MG63 (cell line): ENCODE measurements around the gene GNAO1. TPM values are rescaled to one million over a fixed set of nuclear protein-coding genes. Genes with fewer than 3 reads are reported as not detected.

Source experiments
- DNase-seq: peaks from one replicate; pipeline ENCODE4 v3.0.0-alpha.2; 2020
- H3K27me3 ChIP-seq: fragments of 250-450 bp; sonication (Bioruptor Pico); 2 replicates; pipeline ENCODE4 v1.5.1; 2020; ENCODE audit warnings: mild to moderate bottlenecking, moderate library complexity
- H3K36me3 ChIP-seq: fragments of 250-450 bp; sonication (Bioruptor Pico); 2 replicates; pipeline ENCODE4 v1.5.1; 2020; ENCODE audit warnings: mild to moderate bottlenecking, moderate library complexity
- H3K4me3 ChIP-seq: fragments of 250-450 bp; sonication (Bioruptor Pico); 2 replicates; pipeline ENCODE4 v1.5.1; 2020; ENCODE audit warnings: mild to moderate bottlenecking, moderate library complexity
- H3K9me3 ChIP-seq: fragments of 250-450 bp; sonication (Bioruptor Pico); 2 replicates; pipeline ENCODE4 v1.5.1; 2020; ENCODE audit warnings: mild to moderate bottlenecking, moderate library complexity
- total RNA-seq: library from RNA; depleted of rRNA; stranded (reverse); fragments of >200 nt; shearing (Covaris generic); gene quantifications from 2 replicates; pipeline ENCODE4 v1.2.3, GENCODE V29; 2014; ENCODE audit warnings: low replicate concordance

GNAO1 gene
- total RNA-seq, 1 experiment from 2014 or later, result 0.92 TPM

GRCh38 chr16:56193951-56194726 is 2.9 kb downstream of the GNAO1 start:
- Histone ChIP-seq H3K4me3 (no peak overlapping the region), H3K36me3 (no peaks in the 10 kb centered on the region), H3K27me3 (peaks cover 52% of the 10 kb centered on the region), H3K9me3 (no peaks in the 10 kb centered on the region; the same call in 1 of the 2 replicates)
- DNase-seq, result peak; percentile 87

GRCh38 chr16:56195151-56195550 is 3.9 kb downstream of the GNAO1 start:
- H3K4me3 ChIP-seq, result no peak overlapping the region
- H3K9me3 ChIP-seq, result no peaks in the 10 kb centered on the region; the same call in 1 of the 2 replicates
- peak; percentile 67 for DNase-seq
- no peaks in the 10 kb centered on the region for H3K36me3 ChIP-seq
- peaks cover 42% of the 10 kb centered on the region for H3K27me3 ChIP-seq

DNA sequence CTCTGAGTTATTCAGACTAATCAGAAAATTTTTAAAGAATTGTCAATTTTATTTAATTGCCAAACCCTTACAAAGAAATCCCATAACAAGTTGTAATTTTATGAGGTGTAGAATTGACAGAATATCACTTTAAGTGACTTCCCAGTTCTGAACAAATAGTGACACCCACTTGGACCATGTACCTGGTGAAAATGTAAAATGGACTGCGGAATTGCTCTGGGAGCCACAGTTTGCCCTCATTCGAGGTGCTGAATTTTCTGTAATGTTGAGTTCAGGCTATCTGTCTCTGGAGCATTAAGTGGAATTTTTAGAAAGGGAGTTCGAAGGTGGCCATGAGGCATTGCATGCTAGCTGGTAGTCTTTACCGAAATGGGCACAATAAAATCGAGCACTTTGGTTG is 5.1 kb downstream of the GNAO1 start:
- Histone ChIP-seq H3K27me3 (peaks cover 34% of the 10 kb centered on the region), H3K9me3 (no peaks in the 10 kb centered on the region; the same call in 1 of the 2 replicates), H3K4me3 (no peak overlapping the region), H3K36me3 (no peaks in the 10 kb centered on the region)
- no peak for DNase-seq

DNA sequence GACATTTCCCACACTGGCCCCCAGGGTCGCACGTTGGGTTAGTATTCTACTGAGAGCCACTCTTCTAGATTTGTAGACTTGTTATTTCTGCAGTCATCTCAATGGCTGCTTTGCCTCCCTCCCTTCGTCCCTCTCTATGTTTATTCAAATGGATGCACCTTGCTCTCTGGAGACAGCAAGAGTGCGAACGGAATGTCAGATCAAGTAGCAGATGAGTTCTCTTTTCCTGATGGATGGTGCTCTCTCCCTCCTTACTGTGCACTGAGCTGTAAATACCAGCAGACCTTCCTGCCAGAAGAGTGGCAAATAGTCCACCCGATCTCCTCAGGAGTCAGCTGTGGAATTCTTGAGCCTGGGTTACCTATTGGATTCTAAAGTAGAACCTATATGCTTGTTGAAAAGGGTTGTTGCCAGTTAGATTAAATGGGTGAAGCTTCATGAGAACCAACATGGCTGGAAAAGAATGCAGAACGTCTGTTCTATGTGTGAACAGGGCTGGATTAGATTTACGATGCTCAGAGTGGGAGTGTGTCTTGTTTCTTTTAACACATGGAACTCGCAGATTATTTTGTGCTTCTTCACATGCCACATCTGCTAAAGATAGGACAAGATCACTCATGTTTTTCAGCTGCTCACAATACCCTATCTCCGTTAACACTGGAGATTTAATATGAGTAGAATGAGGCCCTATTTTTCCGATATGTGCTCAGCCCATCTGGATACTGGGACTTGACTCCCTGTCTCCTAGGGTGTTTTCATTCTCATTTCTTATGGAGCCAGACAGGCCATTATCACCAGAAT is 6.1 kb downstream of the GNAO1 start:
- H3K27me3 ChIP-seq, result peaks cover 26% of the 10 kb centered on the region
- no peaks in the 10 kb centered on the region for H3K36me3 ChIP-seq
- no peak for DNase-seq
- no peaks in the 10 kb centered on the region; the same call in 1 of the 2 replicates for H3K9me3 ChIP-seq
- no peak overlapping the region for H3K4me3 ChIP-seq

DNA sequence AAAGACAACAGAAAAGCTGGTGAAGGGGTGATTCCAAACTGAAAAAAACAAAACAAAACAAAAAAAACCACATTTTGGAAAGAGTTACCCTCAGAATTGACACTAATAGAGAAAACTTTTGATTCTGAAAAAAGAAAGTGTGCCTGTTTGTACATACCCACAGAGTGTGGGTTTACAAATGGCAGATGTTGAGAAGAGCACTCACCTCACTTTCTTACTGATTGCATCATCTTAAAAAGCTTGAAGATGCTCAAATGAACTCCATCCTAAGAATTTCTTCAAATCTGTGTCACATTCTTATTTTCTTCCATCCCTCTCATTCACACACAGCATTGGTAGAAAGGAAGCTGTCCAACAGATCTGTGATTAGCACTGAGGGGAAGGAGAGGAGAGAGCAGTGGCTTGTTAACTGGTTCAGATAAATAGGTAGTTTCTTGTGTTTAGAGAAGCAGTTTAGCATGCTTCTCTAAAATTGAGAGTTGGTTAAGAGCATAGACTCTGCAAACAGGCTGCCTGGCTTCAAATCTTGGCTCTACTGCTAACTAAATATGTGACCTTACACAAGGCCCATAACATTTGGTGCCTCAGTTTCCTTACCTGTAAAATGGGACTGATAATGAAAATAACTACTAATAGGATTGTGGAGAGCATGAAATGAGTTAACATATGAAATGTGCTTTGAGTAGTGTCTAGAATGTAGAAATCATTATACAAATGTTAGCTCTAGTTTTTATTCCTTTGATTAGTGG is 6.9 kb downstream of the GNAO1 start:
- peaks cover 18% of the 10 kb centered on the region for H3K27me3 ChIP-seq

DNA sequence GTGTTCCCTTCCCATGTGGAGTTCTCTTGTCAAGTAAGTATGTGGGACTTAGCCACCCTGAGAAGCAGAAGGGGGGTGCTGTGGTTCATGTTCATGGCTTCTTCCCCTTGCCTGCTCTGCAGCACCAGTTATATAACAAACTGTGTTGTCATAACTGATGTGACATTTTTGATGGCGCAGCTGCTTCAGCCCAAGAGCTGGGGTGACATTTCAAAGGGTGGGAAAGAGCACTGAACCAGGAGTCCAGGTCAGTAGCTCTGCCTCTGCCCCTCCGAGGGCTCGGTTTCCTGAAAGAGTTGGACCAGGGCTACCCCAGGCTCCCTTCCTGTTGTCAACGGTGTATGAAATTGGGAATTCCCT is 7.4 kb downstream of the GNAO1 start:
- peaks cover 13% of the 10 kb centered on the region for H3K27me3 ChIP-seq
- H3K4me3 ChIP-seq, result no peak overlapping the region

More for the DNA sequence above, 6.9 kb downstream of the GNAO1 start:
- H3K9me3 ChIP-seq, result peaks cover under 1% of the 10 kb centered on the region
- H3K4me3 ChIP-seq, result no peak overlapping the region
- H3K36me3 ChIP-seq, result no peaks in the 10 kb centered on the region
- no peak for DNase-seq

DNA sequence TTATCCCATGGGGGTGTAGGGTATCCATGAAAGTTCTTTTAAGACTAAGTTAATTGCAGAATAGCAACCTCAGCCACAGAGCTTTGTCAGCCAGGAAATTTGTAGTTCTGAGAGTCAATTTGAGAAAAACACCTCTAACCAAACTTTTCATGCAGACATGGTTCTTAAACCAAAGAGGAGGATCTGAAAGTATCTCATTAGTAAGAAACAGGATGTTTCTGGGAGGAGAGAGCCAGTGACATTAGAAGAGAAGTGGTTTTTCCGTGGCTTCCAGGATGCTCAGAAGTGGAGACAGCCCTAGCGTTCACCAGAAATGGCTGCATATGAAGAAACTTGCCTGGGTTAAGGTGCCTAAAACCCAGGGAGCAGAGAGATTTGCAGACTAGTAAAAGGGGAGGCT is 7.9 kb downstream of the GNAO1 start:
- no peak for DNase-seq
- Histone ChIP-seq H3K9me3 (peaks cover 6% of the 10 kb centered on the region), H3K36me3 (no peaks in the 10 kb centered on the region), H3K4me3 (no peak overlapping the region), H3K27me3 (peaks cover 8% of the 10 kb centered on the region)

More for the DNA sequence above, 7.4 kb downstream of the GNAO1 start:
- H3K9me3 ChIP-seq, result peaks cover 6% of the 10 kb centered on the region
- H3K36me3 ChIP-seq, result no peaks in the 10 kb centered on the region
- DNase-seq, result no peak

GRCh38 chr16:56201030-56201429 is 9.7 kb downstream of the GNAO1 start:
- Histone ChIP-seq H3K27me3 (peaks cover 3% of the 10 kb centered on the region; the same call in 1 of the 2 replicates), H3K36me3 (no peaks in the 10 kb centered on the region), H3K9me3 (peaks cover 6% of the 10 kb centered on the region), H3K4me3 (no peak overlapping the region)
- no peak for DNase-seq

- no peaks in the 10 kb centered on the region for H3K36me3 ChIP-seq
- H3K9me3 ChIP-seq, result peaks cover 6% of the 10 kb centered on the region
- no peak overlapping the region for H3K4me3 ChIP-seq
- peak; percentile 94 for DNase-seq
- peaks cover under 1% of the 10 kb centered on the region; the same call in 1 of the 2 replicates for H3K27me3 ChIP-seq
These were observed 10.7 kb downstream of the GNAO1 start for GRCh38 chr16:56202036-56202435.

DNA sequence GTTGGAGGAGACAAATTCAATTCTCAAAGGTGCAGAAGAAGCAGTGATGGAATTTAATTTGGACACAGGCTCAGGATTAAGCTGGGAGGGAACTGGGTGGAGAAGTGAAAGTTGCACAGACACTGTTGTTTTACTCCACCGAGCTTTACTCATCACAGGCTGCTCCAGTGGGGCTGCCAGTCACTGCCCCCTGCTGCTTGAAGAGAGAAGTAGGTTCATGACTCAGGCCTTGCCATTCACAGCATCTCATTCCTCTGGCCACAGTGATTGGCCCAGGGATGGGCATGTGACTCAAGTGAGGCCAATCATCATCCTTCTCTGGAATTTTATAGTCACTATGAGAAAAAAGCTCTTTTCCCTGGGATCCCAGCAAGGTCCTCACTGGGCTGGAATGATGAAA is 11.8 kb downstream of the GNAO1 start:
- peak; percentile 79 for DNase-seq
- peaks cover 6% of the 10 kb centered on the region for H3K9me3 ChIP-seq

DNA sequence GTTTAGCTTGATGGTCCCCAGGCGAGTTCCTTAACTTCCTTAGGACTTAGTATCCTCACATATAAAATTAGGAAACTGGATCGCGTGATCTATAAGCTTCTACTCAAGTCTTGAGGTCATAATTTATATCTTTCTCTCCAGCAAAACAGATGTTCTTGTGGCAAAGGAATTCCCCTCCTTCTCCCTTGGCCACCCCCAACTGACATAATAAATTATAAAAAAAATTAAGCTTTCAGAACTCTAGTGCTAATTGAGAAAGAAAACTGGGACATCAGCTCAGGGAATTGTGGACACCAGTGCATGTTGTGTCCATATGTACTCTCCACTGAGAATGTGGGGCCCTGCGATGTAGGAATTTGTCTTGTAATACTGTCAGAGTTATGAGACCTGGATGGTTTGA is 13.5 kb downstream of the GNAO1 start:
- H3K4me3 ChIP-seq, result no peak overlapping the region
- H3K36me3 ChIP-seq, result no peaks in the 10 kb centered on the region
- H3K27me3 ChIP-seq, result peaks cover 7% of the 10 kb centered on the region
- peaks cover 6% of the 10 kb centered on the region for H3K9me3 ChIP-seq
- DNase-seq, result no peak

More for the DNA sequence above, 11.8 kb downstream of the GNAO1 start:
- H3K27me3 ChIP-seq, result peaks cover 3% of the 10 kb centered on the region
- H3K4me3 ChIP-seq, result no peak overlapping the region
- H3K36me3 ChIP-seq, result no peaks in the 10 kb centered on the region

DNA sequence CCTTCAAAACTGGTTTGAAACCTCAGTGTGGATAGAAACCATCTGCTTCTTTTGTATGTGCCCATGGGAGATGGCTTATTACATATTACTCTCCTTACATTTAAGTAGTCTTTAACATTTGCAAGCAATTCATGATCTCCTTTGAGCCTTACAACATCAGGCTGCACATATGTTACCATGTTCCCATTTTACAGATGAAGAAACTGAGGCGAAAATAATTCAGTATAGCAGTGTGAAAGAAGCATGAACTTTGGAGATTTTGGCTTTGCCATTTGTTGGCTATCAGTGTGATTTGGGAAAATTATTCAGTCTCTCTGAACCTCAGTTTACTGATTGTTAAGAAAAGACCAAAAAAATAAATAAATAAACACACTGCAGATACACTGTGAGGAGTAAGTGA is 15.7 kb downstream of the GNAO1 start:
- DNase-seq, result no peak
- peaks cover 7% of the 10 kb centered on the region for H3K27me3 ChIP-seq
- peaks cover 6% of the 10 kb centered on the region for H3K9me3 ChIP-seq
- no peaks in the 10 kb centered on the region for H3K36me3 ChIP-seq
- no peak overlapping the region for H3K4me3 ChIP-seq

- Histone ChIP-seq H3K27me3 (peaks cover 12% of the 10 kb centered on the region), H3K9me3 (peaks cover 6% of the 10 kb centered on the region), H3K36me3 (no peaks in the 10 kb centered on the region), H3K4me3 (no peak overlapping the region)
- no peak for DNase-seq
These were observed 16.1 kb downstream of the GNAO1 start for GRCh38 chr16:56207421-56207820.

DNA sequence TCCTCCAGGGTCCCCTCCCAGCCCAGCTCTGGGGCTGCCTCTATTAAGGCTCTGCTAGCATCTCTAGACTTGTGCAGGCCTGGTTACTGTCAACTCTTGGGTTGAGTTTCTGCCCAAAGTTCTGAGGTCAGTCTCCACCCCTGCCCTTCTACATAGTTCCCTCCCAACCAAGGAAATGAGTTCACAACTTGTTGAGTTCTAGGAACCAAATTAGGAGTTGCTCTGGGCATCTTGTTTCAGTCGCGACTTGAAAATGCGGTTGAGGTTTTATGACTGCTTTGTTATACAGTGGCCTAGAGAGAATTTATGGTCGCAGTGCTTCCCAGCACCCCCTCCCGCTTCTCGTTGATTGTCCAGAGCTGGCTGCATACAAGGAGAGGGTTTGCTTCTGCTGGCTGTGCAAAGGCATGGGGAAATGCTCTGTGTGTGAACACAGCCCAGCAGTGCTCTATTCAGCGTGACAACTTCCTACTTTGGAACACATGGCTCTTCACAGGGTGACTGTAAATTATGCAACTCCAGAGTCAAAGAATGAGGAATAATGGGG is 20.2 kb downstream of the GNAO1 start:
- DNase-seq, result no peak
- Histone ChIP-seq H3K36me3 (no peaks in the 10 kb centered on the region), H3K9me3 (no peaks in the 10 kb centered on the region), H3K4me3 (no peak overlapping the region), H3K27me3 (peaks cover 12% of the 10 kb centered on the region)

DNA sequence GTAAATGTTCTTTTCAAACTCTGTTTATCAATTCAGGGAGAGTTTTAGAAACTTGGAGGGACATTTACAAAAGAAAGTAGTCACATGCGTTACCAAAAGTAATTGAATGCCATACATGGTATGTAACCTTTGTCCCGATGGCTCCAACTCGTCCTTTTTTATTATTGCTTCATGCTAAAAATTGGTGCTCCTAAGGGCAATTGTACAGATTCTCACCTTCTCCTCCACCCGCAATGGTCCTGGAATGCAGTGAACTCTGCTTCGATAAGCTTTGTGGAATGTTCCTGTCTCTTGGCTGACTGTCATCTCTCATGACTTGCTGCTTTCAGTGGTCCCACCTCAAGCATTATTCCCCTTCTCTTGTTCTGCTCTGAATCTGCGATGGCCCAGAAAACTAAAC is 20.9 kb downstream of the GNAO1 start:
- no peaks in the 10 kb centered on the region for H3K9me3 ChIP-seq
- DNase-seq, result no peak
- H3K27me3 ChIP-seq, result peaks cover 12% of the 10 kb centered on the region
- H3K36me3 ChIP-seq, result no peaks in the 10 kb centered on the region
- no peak overlapping the region for H3K4me3 ChIP-seq

DNA sequence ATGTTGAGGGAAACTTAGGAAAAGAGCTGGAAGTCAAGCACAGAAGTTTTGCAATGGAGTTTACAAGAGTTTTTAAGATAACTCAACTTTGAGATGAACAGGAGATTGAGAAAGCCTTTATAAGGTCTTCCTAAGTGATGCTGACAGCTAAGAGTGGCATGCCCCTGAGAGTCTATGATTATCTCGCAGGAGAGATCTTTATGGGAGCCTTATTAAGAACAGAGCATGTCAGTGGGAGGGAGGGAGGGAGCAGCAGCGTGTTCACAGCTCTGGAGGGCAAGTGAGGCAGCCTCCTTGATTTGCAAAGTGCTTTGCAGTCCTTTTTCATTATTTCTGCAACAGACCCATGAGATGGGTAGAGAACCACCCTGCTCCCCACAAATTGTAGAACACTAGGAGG is 30.7 kb downstream of the GNAO1 start:
- H3K4me3 ChIP-seq, result no peak overlapping the region
- no peaks in the 10 kb centered on the region for H3K9me3 ChIP-seq
- H3K36me3 ChIP-seq, result no peaks in the 10 kb centered on the region
- no peak for DNase-seq
- H3K27me3 ChIP-seq, result peaks cover 5% of the 10 kb centered on the region
